Stomach (tissue), 9 donors: ENCODE results near the gene ATRNL1. TPM values are rescaled to one million over a fixed set of nuclear protein-coding genes. Genes with fewer than 3 reads are reported as not detected.
A peak's percentile ranks its signal among the peaks of the same experiment; 100 is the strongest.

Experiments used
- DNase-seq, 2 donors: peaks; one replicate each; pipeline versions ENCODE4 v3.0.0 to v3.0.0-alpha.2; 2013 to 2019
- H3K27ac ChIP-seq, 5 donors: fragments of 200-600 bp in 4 of 5; sonication (generic) in 4 of 5; one replicate each; pipeline ENCODE4 v1.5.1; 2013 to 2019; ENCODE audit warnings: mild to moderate bottlenecking in 1 of 5, moderate library complexity in 1 of 5
- H3K27me3 ChIP-seq, 3 donors: fragments of 200-600 bp; sonication (generic); one replicate each; pipeline ENCODE4 v1.5.1; 2017 to 2019; ENCODE audit warnings: mixed run types in 1 of 3
- H3K36me3 ChIP-seq, 4 donors: fragments of 200-600 bp; sonication (generic); 1 replicate in 3 of 4; 2 replicates in 1 of 4; pipeline ENCODE4 v1.5.1; 2016 to 2019
- H3K4me1 ChIP-seq, 4 donors: fragments of 200-600 bp; sonication (generic); one replicate each; pipeline ENCODE4 v1.5.1; 2016 to 2019
- H3K4me3 ChIP-seq, 4 donors: fragments of 200-600 bp; sonication (generic) in 3 of 4; one replicate each; pipeline ENCODE4 v1.5.1; 2016 to 2019; ENCODE audit warnings: mild to moderate bottlenecking in 1 of 4
- H3K9me3 ChIP-seq, 4 donors: fragments of 200-600 bp; sonication (generic); one replicate each; pipeline ENCODE4 v1.5.1; 2016 to 2019
- EP300 ChIP-seq: sonication (generic); formaldehyde crosslinking; IDR thresholded peaks from one replicate; pipeline ENCODE4 v1.6.1; 2017; ENCODE audit warnings: antibody characterized with exemption
- POLR2A ChIP-seq, 4 donors: fragments of 450-650 bp; IDR thresholded peaks; one replicate each; pipeline ENCODE4 v1.6.1; 2016; ENCODE audit warnings: antibody characterized with exemption in 4 of 4, control low read depth in 2 of 4, mild to moderate bottlenecking in 1 of 4, moderate library complexity in 1 of 4
- POLR2AphosphoS5 ChIP-seq, 3 donors: sonication (generic); formaldehyde crosslinking; IDR thresholded peaks; one replicate each; pipeline ENCODE4 v1.6.1; 2016; ENCODE audit warnings: antibody characterized with exemption in 3 of 3
- WGBS, 5 donors: extraction: QIAGEN DNeasy Blood & Tissue Kit in 3 of 5; methylation state at CpG; one replicate each; pipeline versions ENCODE4 v1.1.5 to v1.1.7; 2013 to 2018; 5-methylcytosine and 5-hydroxymethylcytosine counted together
- intact Hi-C: fragments of 100-400 bp; cut with DNase I; formaldehyde crosslinking; loops from one replicate; pipeline ENCODE4 v1.15.1; 2023; ENCODE audit warnings: low total_unique reads
- polyA plus RNA-seq, 3 donors: library from polyadenylated mRNA; stranded (reverse); fragments of 200-250 nt; gene quantifications; one replicate each; pipeline ENCODE4 v1.2.3, GENCODE V29; 2013
- total RNA-seq, 5 donors: library from RNA; depleted of rRNA; stranded (reverse); fragments of >200 nt; gene quantifications; one replicate each; pipeline versions ENCODE4 v1.1.0 to v1.2.3, GENCODE V29; 2014 to 2016
- TF ChIP-seq, protein P1 (sequence below), 7 experiments: fragments of 450-650 bp in 4 of 7; fragments of 200-600 bp in 3 of 7; sonication (generic) in 3 of 7; IDR thresholded peaks; one replicate each; pipeline ENCODE4 v1.5.1; 2016 to 2019; ENCODE audit warnings: antibody characterized with exemption in 7 of 7, control low read depth in 2 of 7, mild to moderate bottlenecking in 1 of 7
- donor health status: healthy with polysubstance abuse.
- donor health status: Bipolar disorder and iron deficiency.
- donor health status: healthy.

The ATRNL1 gene
- total and polyA plus RNA-seq, 8 donors = 0.12 to 50.7 (median 0.72) TPM; not detected in 1

DNA sequence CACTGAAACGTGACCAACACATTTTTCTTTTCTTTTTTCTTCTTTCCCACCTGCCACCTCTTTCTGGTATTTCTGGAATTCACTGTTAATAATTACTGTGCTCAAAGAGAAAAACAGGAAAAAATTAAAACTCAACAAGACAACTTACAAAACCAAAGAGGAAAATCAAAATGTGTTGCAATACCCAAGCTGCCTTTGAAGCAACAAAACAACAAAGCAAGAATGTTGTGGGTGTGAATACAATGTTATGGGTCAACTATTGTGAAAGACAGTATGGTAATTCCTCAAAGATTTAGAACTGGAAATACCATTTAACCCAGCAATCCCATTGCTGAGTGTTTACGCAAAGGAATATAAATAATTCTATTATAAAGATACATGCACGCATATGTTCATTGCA lies 764.7 kb downstream of the ATRNL1 start:
- H3K4me3 ChIP-seq = no peak overlapping the region
- TF ChIP-seq EP300 (no peak), POLR2AphosphoS5 (IDR thresholded peaks at IDR 0.05) (no peak), POLR2A (IDR thresholded peaks at IDR 0.05) (no peak)
- TF ChIP-seq, protein P1, sequence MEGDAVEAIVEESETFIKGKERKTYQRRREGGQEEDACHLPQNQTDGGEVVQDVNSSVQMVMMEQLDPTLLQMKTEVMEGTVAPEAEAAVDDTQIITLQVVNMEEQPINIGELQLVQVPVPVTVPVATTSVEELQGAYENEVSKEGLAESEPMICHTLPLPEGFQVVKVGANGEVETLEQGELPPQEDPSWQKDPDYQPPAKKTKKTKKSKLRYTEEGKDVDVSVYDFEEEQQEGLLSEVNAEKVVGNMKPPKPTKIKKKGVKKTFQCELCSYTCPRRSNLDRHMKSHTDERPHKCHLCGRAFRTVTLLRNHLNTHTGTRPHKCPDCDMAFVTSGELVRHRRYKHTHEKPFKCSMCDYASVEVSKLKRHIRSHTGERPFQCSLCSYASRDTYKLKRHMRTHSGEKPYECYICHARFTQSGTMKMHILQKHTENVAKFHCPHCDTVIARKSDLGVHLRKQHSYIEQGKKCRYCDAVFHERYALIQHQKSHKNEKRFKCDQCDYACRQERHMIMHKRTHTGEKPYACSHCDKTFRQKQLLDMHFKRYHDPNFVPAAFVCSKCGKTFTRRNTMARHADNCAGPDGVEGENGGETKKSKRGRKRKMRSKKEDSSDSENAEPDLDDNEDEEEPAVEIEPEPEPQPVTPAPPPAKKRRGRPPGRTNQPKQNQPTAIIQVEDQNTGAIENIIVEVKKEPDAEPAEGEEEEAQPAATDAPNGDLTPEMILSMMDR (IDR thresholded peaks at IDR 0.05) = no peak
- DNase-seq = no peak
- intact Hi-C loops = no loop called here
- no peaks in the 10 kb centered on the region for H3K9me3 ChIP-seq
- H3K27ac ChIP-seq = no peak overlapping the region
- WGBS, 5 donors = 65 to 77% (median 71%) methylated on average over 3 of the region's 3 CpGs
- no peaks in the 10 kb centered on the region for H3K4me1 ChIP-seq
- no peaks in the 10 kb centered on the region for H3K27me3 ChIP-seq
- no peaks in the 10 kb centered on the region for H3K36me3 ChIP-seq

DNA sequence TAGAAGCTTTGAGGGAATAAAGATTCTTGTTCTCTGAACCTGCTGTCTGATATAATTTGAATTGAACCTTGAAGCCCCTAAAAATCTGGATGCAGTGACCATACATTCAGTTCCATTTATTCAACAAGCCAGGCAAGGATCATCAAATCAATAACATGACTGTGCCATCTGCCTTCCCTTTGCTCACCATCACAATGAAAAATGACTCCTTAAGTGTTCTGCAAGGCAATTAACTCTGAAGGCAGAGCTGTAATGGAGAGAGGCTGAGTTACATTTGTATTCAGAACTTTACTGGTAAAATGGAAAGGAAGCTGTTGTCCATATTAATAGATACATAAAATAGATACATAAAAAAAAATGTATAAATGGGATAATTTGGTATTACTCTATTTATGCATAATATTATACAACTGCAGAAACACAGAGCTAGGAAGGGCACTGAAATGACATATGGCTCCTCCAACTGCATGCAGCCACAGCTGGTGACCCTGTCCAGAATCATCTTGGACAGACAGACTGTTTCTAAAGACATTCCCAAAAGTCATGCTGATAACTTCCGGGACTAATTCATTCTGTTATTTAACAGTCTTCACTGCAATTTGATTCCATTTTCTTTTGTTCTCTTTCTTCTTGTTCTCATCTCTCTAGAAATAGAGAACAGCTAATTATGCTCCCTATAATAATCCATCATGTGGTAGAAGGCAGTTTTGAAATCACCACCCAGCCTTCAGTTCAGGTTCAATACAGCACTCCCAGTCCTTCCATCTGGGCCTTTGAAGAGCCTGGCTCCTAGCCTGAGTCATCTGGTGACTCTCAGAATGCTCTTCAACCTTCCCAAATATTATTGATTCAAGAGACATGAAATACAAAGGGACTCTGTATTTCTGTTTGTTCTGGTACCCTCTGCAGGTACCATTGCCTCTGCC lies 767.3 kb downstream of the ATRNL1 start:
- TF ChIP-seq, protein P1 (IDR thresholded peaks at IDR 0.05) = no peak
- no peak for TF ChIP-seq EP300
- no peak for TF ChIP-seq POLR2AphosphoS5 (IDR thresholded peaks at IDR 0.05)
- no peak for TF ChIP-seq POLR2A (IDR thresholded peaks at IDR 0.05)
- H3K36me3 ChIP-seq = no peaks in the 10 kb centered on the region
- no peak overlapping the region for H3K27ac ChIP-seq
- intact Hi-C loops = no loop called here
- 63 to 92% (median 76%) methylated on average over 1 of the region's 1 CpG for WGBS, 5 donors
- H3K9me3 ChIP-seq = no peaks in the 10 kb centered on the region
- no peaks in the 10 kb centered on the region for H3K4me1 ChIP-seq
- DNase-seq = peak in 1 of 2 donors; percentile 24
- H3K27me3 ChIP-seq = no peaks in the 10 kb centered on the region
- H3K4me3 ChIP-seq = no peak overlapping the region

DNA sequence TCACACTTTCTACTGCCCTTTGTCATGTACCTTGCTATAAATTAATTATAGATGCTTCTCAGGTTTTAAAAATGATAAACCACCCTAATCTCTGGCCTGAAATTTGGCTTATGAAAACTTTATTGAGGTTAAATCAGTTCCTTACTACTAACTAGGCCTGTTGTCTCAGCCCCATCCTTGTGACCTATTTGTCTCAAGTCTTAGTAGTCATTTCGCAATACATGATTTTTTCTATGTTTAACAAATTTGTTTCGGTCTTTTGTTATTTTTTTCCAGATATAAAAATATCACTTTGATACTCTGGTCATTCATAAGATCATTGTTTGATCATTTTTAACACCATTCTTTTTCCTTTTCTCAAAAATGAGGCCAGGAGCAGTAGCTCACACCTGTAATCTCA lies 768.3 kb downstream of the ATRNL1 start:
- Histone ChIP-seq H3K9me3 (no peaks in the 10 kb centered on the region), H3K4me1 (no peaks in the 10 kb centered on the region), H3K36me3 (no peaks in the 10 kb centered on the region), H3K4me3 (no peak overlapping the region), H3K27ac (no peak overlapping the region), H3K27me3 (no peaks in the 10 kb centered on the region)
- DNase-seq = no peak
- intact Hi-C loops = no loop called here
- TF ChIP-seq EP300 (no peak), POLR2A (IDR thresholded peaks at IDR 0.05) (no peak), POLR2AphosphoS5 (IDR thresholded peaks at IDR 0.05) (no peak)
- TF ChIP-seq, protein P1 (IDR thresholded peaks at IDR 0.05) = no peak
- 75 to 89% (median 81%) methylated on average over 2 of the region's 2 CpGs for WGBS, 5 donors

DNA sequence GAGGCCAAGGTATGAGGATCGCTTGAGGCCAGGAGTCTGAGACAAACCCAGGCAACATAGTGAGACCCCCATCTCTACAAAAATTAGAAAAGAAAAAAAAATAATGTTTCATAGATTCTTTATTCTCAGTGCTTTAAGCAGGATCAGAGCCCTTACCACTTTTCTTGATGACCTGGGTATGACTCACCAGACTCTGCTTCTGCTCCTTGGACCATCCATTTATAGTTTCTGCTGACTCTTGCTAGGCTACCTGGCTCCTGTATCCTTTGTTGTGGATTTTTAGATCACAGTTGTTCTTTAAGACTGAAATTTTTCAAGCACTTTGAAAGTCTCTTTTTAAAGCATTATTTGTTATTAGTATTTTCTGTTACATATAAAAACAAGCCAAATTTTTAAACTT lies 768.7 kb downstream of the ATRNL1 start:
- Histone ChIP-seq H3K4me1 (no peaks in the 10 kb centered on the region), H3K36me3 (no peaks in the 10 kb centered on the region), H3K27me3 (no peaks in the 10 kb centered on the region), H3K4me3 (no peak overlapping the region), H3K27ac (no peak overlapping the region), H3K9me3 (no peaks in the 10 kb centered on the region)
- intact Hi-C loops = no loop called here
- no peak for TF ChIP-seq POLR2A (IDR thresholded peaks at IDR 0.05)
- TF ChIP-seq POLR2AphosphoS5 (IDR thresholded peaks at IDR 0.05) = no peak
- TF ChIP-seq, protein P1 (IDR thresholded peaks at IDR 0.05) = no peak
- TF ChIP-seq EP300 = no peak
- 87 to 96% (median 92%) methylated on average over 1 of the region's 1 CpG for WGBS, 5 donors
- no peak for DNase-seq
